Esophagus squamous epithelium (tissue), 5 donors: ENCODE measurements around the gene C16orf46. TPM values are rescaled to one million over a fixed set of nuclear protein-coding genes. Genes with fewer than 3 reads are reported as not detected.
"Not testable (repeated sequence)": the region's sequence is repeated elsewhere in the genome, so short reads cannot be mapped to it uniquely, and the experiment has no call there.

Source experiments
- DNase-seq: peaks from one replicate; lab custom pipeline; 2025; lab: John Stamatoyannopoulos, UW
- H3K27ac ChIP-seq, 4 donors: fragments of 200-600 bp; sonication (generic); one replicate each; pipeline ENCODE4 v1.5.1; 2016 to 2019; ENCODE audit warnings: mild to moderate bottlenecking in 1 of 4
- H3K27me3 ChIP-seq, 4 donors: fragments of 200-600 bp; sonication (generic); 1 replicate in 3 of 4; 2 replicates in 1 of 4; pipeline versions ENCODE4 v1.5.1 to v1.6.0; 2017 to 2021; ENCODE audit warnings: antibody characterized with exemption in 1 of 4
- H3K36me3 ChIP-seq, 3 donors: fragments of 200-600 bp; sonication (generic); one replicate each; pipeline ENCODE4 v1.5.1; 2016 to 2019
- H3K4me1 ChIP-seq, 3 donors: fragments of 200-600 bp; sonication (generic); one replicate each; pipeline ENCODE4 v1.5.1; 2017 to 2019
- H3K4me3 ChIP-seq, 4 donors: fragments of 200-600 bp; sonication (generic); 1 replicate in 3 of 4; 2 replicates in 1 of 4; pipeline ENCODE4 v1.5.1; 2016 to 2019; ENCODE audit warnings: mild to moderate bottlenecking in 2 of 4, moderate library complexity in 1 of 4
- H3K9me3 ChIP-seq, 3 donors: fragments of 200-600 bp; sonication (generic); one replicate each; pipeline ENCODE4 v1.5.1; 2016 to 2019
- CTCF ChIP-seq, 6 experiments: fragments of 450-650 bp in 4 of 6; fragments of 200-600 bp in 2 of 6; sonication (generic) in 2 of 6; IDR thresholded peaks; one replicate each; pipeline ENCODE4 v1.5.1; 2016 to 2019; ENCODE audit warnings: antibody characterized with exemption in 6 of 6, mild to moderate bottlenecking in 4 of 6, moderate library complexity in 4 of 6
- POLR2A ChIP-seq, 4 donors: fragments of 450-650 bp; IDR thresholded peaks; one replicate each; pipeline ENCODE4 v1.6.1; 2017; ENCODE audit warnings: antibody characterized with exemption in 4 of 4, mild to moderate bottlenecking in 4 of 4, moderate library complexity in 3 of 4
- WGBS, 2 donors: methylation state at CpG; one replicate each; pipeline ENCODE4 v1.1.5; 2018; 5-methylcytosine and 5-hydroxymethylcytosine counted together
- intact Hi-C: fragments of 100-400 bp; cut with DNase I; formaldehyde crosslinking; loops from one replicate; pipeline ENCODE4 v1.15.0; 2022
- total RNA-seq, 4 donors: library from RNA; depleted of rRNA; stranded (reverse); fragments of >200 nt; gene quantifications; one replicate each; pipeline ENCODE4 v1.1.0, GENCODE V29; 2016
- donor health status: DM: yes; HTN: yes; CAD: no.

The C16orf46 gene
- total RNA-seq, 4 donors from 2014 or later = 0.26 to 5.1 (median 0.38) TPM; not detected in 1

- 83 to 85% methylated on average over 6 of the region's 9 CpGs for WGBS, 2 donors
- no peak overlapping the region for H3K4me3 ChIP-seq
- DNase-seq = no peak
- TF ChIP-seq CTCF (IDR thresholded peaks at IDR 0.05) = no peak
- no peak for TF ChIP-seq POLR2A (IDR thresholded peaks at IDR 0.05)
- H3K4me1 ChIP-seq = no peaks in the 10 kb centered on the region
- no peaks in the 10 kb centered on the region for H3K9me3 ChIP-seq
- no peak overlapping the region for H3K27ac ChIP-seq
- no peaks in the 10 kb centered on the region for H3K36me3 ChIP-seq
- peaks cover 0 to 13% (median 0%) of the 10 kb centered on the region in 4 donors for H3K27me3 ChIP-seq
- intact Hi-C loops = no loop called here
Measured at GRCh38 chr16:81116285-81116684, 39.2 kb upstream of the C16orf46 start.

- Histone ChIP-seq H3K27me3 (peaks cover 0 to 13% (median 0%) of the 10 kb centered on the region in 4 donors), H3K4me1 (no peaks in the 10 kb centered on the region), H3K9me3 (no peaks in the 10 kb centered on the region), H3K27ac (no peak overlapping the region), H3K4me3 (no peak overlapping the region), H3K36me3 (no peaks in the 10 kb centered on the region)
- WGBS, 2 donors = 85 to 93% methylated on average over 4 of the region's 4 CpGs
- TF ChIP-seq CTCF (IDR thresholded peaks at IDR 0.05) = no peak
- TF ChIP-seq POLR2A (IDR thresholded peaks at IDR 0.05) = no peak
- intact Hi-C loops = no loop called here
- no peak for DNase-seq
Measured at GRCh38 chr16:81112453-81112852, 35.4 kb upstream of the C16orf46 start.

- DNase-seq, H3K27me3 ChIP-seq, H3K4me1 ChIP-seq, H3K9me3 ChIP-seq, intact Hi-C loops, H3K27ac ChIP-seq, H3K36me3 ChIP-seq, H3K4me3 ChIP-seq: not testable (repeated sequence)
- WGBS, 2 donors = 85 to 90% methylated on average over 5 to 6 of the region's 6 CpGs
Measured at GRCh38 chr16:81109274-81109673, 32.2 kb upstream of the C16orf46 start.

- TF ChIP-seq POLR2A (IDR thresholded peaks at IDR 0.05) (no peak), CTCF (IDR thresholded peaks at IDR 0.05) (no peak)
- Histone ChIP-seq H3K4me1 (no peaks in the 10 kb centered on the region), H3K9me3 (no peaks in the 10 kb centered on the region), H3K36me3 (no peaks in the 10 kb centered on the region), H3K4me3 (no peak overlapping the region), H3K27me3 (no peaks in the 10 kb centered on the region), H3K27ac (no peak overlapping the region)
- 73 to 85% methylated on average over 6 to 11 of the region's 11 CpGs for WGBS, 2 donors
- no peak for DNase-seq
- intact Hi-C loops = no loop called here
Measured at GRCh38 chr16:81107511-81107910, 30.5 kb upstream of the C16orf46 start.

GRCh38 chr16:81106826-81107503 is 29.9 kb upstream of the C16orf46 start:
- Histone ChIP-seq H3K9me3 (no peaks in the 10 kb centered on the region), H3K4me1 (no peaks in the 10 kb centered on the region), H3K27me3 (no peaks in the 10 kb centered on the region), H3K36me3 (no peaks in the 10 kb centered on the region), H3K4me3 (no peak overlapping the region), H3K27ac (no peak overlapping the region)
- no peak for DNase-seq
- no peak for TF ChIP-seq POLR2A (IDR thresholded peaks at IDR 0.05)
- no peak for TF ChIP-seq CTCF (IDR thresholded peaks at IDR 0.05)
- WGBS, 2 donors = 54 to 60% methylated on average over 8 of the region's 8 CpGs
- intact Hi-C loops = no loop called here
